Neural progenitor cell (in vitro differentiated cells): ENCODE measurements around the gene DDX4. TPM values are rescaled to one million over a fixed set of nuclear protein-coding genes. Genes with fewer than 3 reads are reported as not detected.

Source experiments
- DNase-seq: peaks from one replicate; pipeline ENCODE4 v3.0.0-alpha.2; 2016; ENCODE audit warnings: low spot score
- H2AFZ ChIP-seq: fragments of 200-600 bp; sonication (generic); replicated peaks from 2 replicates; pipeline ENCODE4 v1.6.1; 2016; ENCODE audit warnings: antibody characterized with exemption
- H3F3A ChIP-seq: fragments of 200-600 bp; sonication (generic); 2 replicates; pipeline ENCODE4 v1.6.1; 2016; ENCODE audit warnings: antibody characterized with exemption, low read depth
- H3K27ac ChIP-seq: fragments of 200-600 bp; sonication (generic); 2 replicates; pipeline ENCODE4 v1.5.1; 2016; ENCODE audit warnings: mild to moderate bottlenecking
- H3K27me3 ChIP-seq: fragments of 200-600 bp; sonication (generic); 2 replicates; pipeline ENCODE4 v1.6.1; 2016; ENCODE audit warnings: mild to moderate bottlenecking, moderate library complexity
- H3K36me3 ChIP-seq: fragments of 200-600 bp; sonication (generic); 2 replicates; pipeline ENCODE4 v1.5.1; 2016
- H3K4me1 ChIP-seq: fragments of 200-600 bp; sonication (generic); 2 replicates; pipeline ENCODE4 v1.6.1; 2016; ENCODE audit warnings: mixed run types
- H3K4me2 ChIP-seq: fragments of 200-600 bp; sonication (generic); 2 replicates; pipeline ENCODE4 v1.6.1; 2016
- H3K4me3 ChIP-seq: fragments of 200-600 bp; sonication (generic); 2 replicates; pipeline ENCODE4 v1.5.1; 2016
- H3K79me2 ChIP-seq: fragments of 200-600 bp; sonication (generic); 2 replicates; pipeline ENCODE4 v1.6.1; 2016; ENCODE audit warnings: low read depth
- H3K9ac ChIP-seq: fragments of 200-600 bp; sonication (generic); 2 replicates; pipeline ENCODE4 v1.6.1; 2016
- H3K9me3 ChIP-seq: fragments of 200-600 bp; sonication (generic); 2 replicates; pipeline ENCODE4 v1.5.1; 2016; ENCODE audit warnings: low read depth
- H4K20me1 ChIP-seq: fragments of 200-600 bp; sonication (generic); 2 replicates; pipeline ENCODE4 v1.6.1; 2016; ENCODE audit warnings: low read depth
- H3K27ac Mint-ChIP-seq: 3 replicates; pipeline ENCODE4 v1.8.0; 2021; ENCODE audit warnings: mixed read lengths
- H3K27me3 Mint-ChIP-seq: 2 replicates; pipeline ENCODE4 v1.8.0; 2022; ENCODE audit warnings: low read depth, mild to moderate bottlenecking, inconsistent platforms, moderate library complexity, mixed read lengths; ENCODE audit not compliant: insufficient read depth
- H3K36me3 Mint-ChIP-seq: 3 replicates; pipeline ENCODE4 v1.8.0; 2021; ENCODE audit warnings: mixed read lengths
- H3K4me1 Mint-ChIP-seq: 3 replicates; pipeline ENCODE4 v1.8.0; 2021; ENCODE audit warnings: mixed read lengths
- H3K4me3 Mint-ChIP-seq: 3 replicates; pipeline ENCODE4 v1.8.0; 2021; ENCODE audit warnings: mild to moderate bottlenecking, moderate library complexity, mixed read lengths
- H3K9me3 Mint-ChIP-seq: 3 replicates; pipeline ENCODE4 v1.8.0; 2020; ENCODE audit warnings: mixed read lengths
- CTCF ChIP-seq: fragments of 200-600 bp; sonication (generic); IDR thresholded peaks from 2 replicates; pipeline ENCODE4 v1.5.1; 2017; ENCODE audit warnings: antibody characterized with exemption, mild to moderate bottlenecking
- EZH2 ChIP-seq: fragments of 200-600 bp; sonication (generic); IDR thresholded peaks from 2 replicates; pipeline ENCODE4 v1.6.1; 2017; ENCODE audit warnings: antibody characterized with exemption, mild to moderate bottlenecking, moderate library complexity
- EZH2phosphoT487 ChIP-seq: fragments of 200-600 bp; sonication (generic); IDR thresholded peaks from 2 replicates; pipeline ENCODE4 v1.6.1; 2017; ENCODE audit warnings: antibody characterized with exemption
- total RNA-seq: library from RNA; depleted of rRNA; stranded (reverse); fragments of >200 nt; gene quantifications from 2 replicates; pipeline ENCODE4 v1.2.3, GENCODE V29; 2015; ENCODE audit warnings: low replicate concordance

DDX4 gene
- total RNA-seq, 1 donor from 2014 or later = not detected

DNA sequence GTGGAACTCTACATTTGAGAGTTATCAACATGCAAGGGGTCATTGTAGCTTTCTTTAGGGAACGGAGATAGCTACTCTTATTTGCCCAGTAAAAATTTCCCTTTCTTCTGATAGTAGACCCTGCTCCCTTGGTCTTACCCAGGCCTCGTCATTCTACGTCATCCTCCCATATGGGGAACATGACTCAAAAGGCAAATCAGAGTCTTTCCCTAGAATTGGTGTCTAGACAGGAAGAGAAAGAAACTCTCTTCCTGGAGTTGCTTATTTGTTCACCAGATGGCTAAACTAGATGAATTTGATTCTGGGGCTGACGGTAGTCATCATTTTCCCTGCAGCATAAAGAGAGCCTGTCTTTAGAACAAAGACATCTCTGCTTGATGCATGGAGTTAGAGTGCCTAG is 13.6 kb upstream of the DDX4 start:
- no peak overlapping the region for H3K4me3 Mint-ChIP-seq
- H3K27ac Mint-ChIP-seq = no peak overlapping the region
- TF ChIP-seq EZH2 = no peak
- TF ChIP-seq EZH2phosphoT487 = no peak
- TF ChIP-seq CTCF = no peak

DNA sequence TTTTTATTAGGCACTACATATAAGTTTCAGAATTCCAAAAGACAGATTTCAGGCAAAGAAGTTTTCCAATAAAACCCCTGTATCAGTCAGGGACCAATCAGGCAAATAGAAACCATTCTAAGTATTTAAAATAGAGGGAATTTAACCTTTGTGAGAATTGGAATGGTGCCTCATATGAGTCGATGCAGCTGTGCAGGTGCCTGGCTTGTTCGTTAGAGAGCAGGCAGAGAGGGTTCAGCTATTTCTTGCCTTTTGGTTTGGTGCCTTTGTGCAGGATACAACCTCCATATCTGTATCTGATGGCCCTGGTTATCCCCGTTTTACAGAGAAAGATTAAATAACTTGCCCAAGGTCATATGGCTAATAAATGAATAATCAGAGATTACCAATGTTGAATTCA is 6.0 kb upstream of the DDX4 start:
- H3K4me3 Mint-ChIP-seq = no peak overlapping the region
- Histone ChIP-seq H3K27ac (no peak overlapping the region), H3K9ac (no peak overlapping the region), H3K4me2 (no peak overlapping the region), H3K27me3 (no peaks in the 10 kb centered on the region), H3K36me3 (no peaks in the 10 kb centered on the region), H4K20me1 (no peaks in the 10 kb centered on the region), H3K9me3 (no peaks in the 10 kb centered on the region), H3K79me2 (no peaks in the 10 kb centered on the region), H3K4me3 (no peak overlapping the region), H3F3A (no peaks in the 10 kb centered on the region), H2AFZ (no peak overlapping the region), H3K4me1 (no peaks in the 10 kb centered on the region)
- H3K9me3 Mint-ChIP-seq = peaks cover 2% of the 10 kb centered on the region
- H3K36me3 Mint-ChIP-seq = no peaks in the 10 kb centered on the region
- no peak overlapping the region for H3K27ac Mint-ChIP-seq
- H3K27me3 Mint-ChIP-seq = peaks cover 3% of the 10 kb centered on the region
- no peak for DNase-seq
- TF ChIP-seq EZH2 = no peak
- no peak for TF ChIP-seq EZH2phosphoT487
- no peaks in the 10 kb centered on the region for H3K4me1 Mint-ChIP-seq

More for the DNA sequence above, 13.6 kb upstream of the DDX4 start:
- H3K79me2 ChIP-seq = no peaks in the 10 kb centered on the region
- no peak overlapping the region for H3K4me2 ChIP-seq
- H3K4me3 ChIP-seq = no peak overlapping the region
- H3K9ac ChIP-seq = no peak overlapping the region
- no peaks in the 10 kb centered on the region for H3K27me3 ChIP-seq
- no peak overlapping the region for H3K27ac ChIP-seq
- H3F3A ChIP-seq = no peaks in the 10 kb centered on the region
- H3K4me1 ChIP-seq = no peaks in the 10 kb centered on the region
- H2AFZ ChIP-seq = no peak overlapping the region
- H4K20me1 ChIP-seq = no peaks in the 10 kb centered on the region
- DNase-seq = no peak
- H3K9me3 ChIP-seq = no peaks in the 10 kb centered on the region
- no peaks in the 10 kb centered on the region for H3K4me1 Mint-ChIP-seq
- no peaks in the 10 kb centered on the region for H3K27me3 Mint-ChIP-seq
- H3K9me3 Mint-ChIP-seq = no peaks in the 10 kb centered on the region
- no peaks in the 10 kb centered on the region for H3K36me3 ChIP-seq
- no peaks in the 10 kb centered on the region for H3K36me3 Mint-ChIP-seq

DNA sequence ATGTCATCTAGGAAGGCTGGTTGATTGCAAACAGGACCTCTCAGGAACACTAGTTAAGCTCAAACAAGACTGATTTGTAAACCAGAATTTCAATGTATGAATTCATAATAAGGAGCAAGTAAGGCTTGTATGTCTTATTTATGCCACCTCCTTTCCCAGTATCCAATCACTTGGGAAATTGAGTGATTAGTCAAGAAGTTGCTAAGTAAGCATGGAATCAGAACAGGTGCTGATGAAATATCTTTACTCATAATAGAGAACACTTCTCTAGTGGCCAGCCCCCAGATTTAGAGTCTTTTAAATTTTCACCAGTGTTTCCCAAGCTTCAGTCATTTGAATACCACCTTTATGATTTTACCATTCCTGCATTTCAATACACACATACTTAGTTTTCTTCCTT is 5.3 kb upstream of the DDX4 start:
- no peak overlapping the region for H2AFZ ChIP-seq
- no peaks in the 10 kb centered on the region for H4K20me1 ChIP-seq
- no peak overlapping the region for H3K4me2 ChIP-seq
- H3K4me1 ChIP-seq = no peaks in the 10 kb centered on the region
- no peak overlapping the region for H3K27ac ChIP-seq
- H3K9ac ChIP-seq = no peak overlapping the region
- no peaks in the 10 kb centered on the region for H3F3A ChIP-seq
- H3K36me3 ChIP-seq = no peaks in the 10 kb centered on the region
- no peak overlapping the region for H3K4me3 ChIP-seq
- Mint-ChIP-seq H3K27ac (no peak overlapping the region), H3K27me3 (peaks cover 3% of the 10 kb centered on the region), H3K4me1 (no peaks in the 10 kb centered on the region), H3K4me3 (no peak overlapping the region), H3K36me3 (no peaks in the 10 kb centered on the region), H3K9me3 (peaks cover 2% of the 10 kb centered on the region)
- H3K9me3 ChIP-seq = no peaks in the 10 kb centered on the region
- no peak for TF ChIP-seq CTCF
- TF ChIP-seq EZH2phosphoT487 = no peak
- TF ChIP-seq EZH2 = no peak
- DNase-seq = no peak
- no peaks in the 10 kb centered on the region for H3K27me3 ChIP-seq
- H3K79me2 ChIP-seq = no peaks in the 10 kb centered on the region

- Histone ChIP-seq H4K20me1 (no peaks in the 10 kb centered on the region), H3K9ac (no peak overlapping the region), H3K27ac (no peak overlapping the region), H3K27me3 (no peaks in the 10 kb centered on the region), H3K36me3 (no peaks in the 10 kb centered on the region), H3F3A (no peaks in the 10 kb centered on the region), H3K4me2 (no peak overlapping the region), H3K9me3 (no peaks in the 10 kb centered on the region), H3K4me3 (no peak overlapping the region), H3K79me2 (no peaks in the 10 kb centered on the region), H3K4me1 (no peaks in the 10 kb centered on the region), H2AFZ (no peak overlapping the region)
- no peak for TF ChIP-seq EZH2phosphoT487
- no peak for TF ChIP-seq CTCF
- TF ChIP-seq EZH2 = no peak
- peaks cover 2% of the 10 kb centered on the region for H3K9me3 Mint-ChIP-seq
- no peak overlapping the region for H3K4me3 Mint-ChIP-seq
- H3K4me1 Mint-ChIP-seq = no peaks in the 10 kb centered on the region
- no peak overlapping the region for H3K27ac Mint-ChIP-seq
- H3K27me3 Mint-ChIP-seq = peaks cover 3% of the 10 kb centered on the region
- H3K36me3 Mint-ChIP-seq = no peaks in the 10 kb centered on the region
- no peak for DNase-seq
Measured at GRCh38 chr5:55734658-55735057, 3.2 kb upstream of the DDX4 start.
